ENCODE measurements around the gene FSTL3. TPM values are rescaled to one million over a fixed set of nuclear protein-coding genes. Genes with fewer than 3 reads are reported as not detected.

Gene FSTL3
- total RNA-seq, 1 experiment from 2014 or later: 6.8 TPM

GRCh38 chr19:685454-685931, 9.3 kb downstream of the FSTL3 start:
- H3T11ph ChIP-seq (ENCODE audit: low read length): no peak overlapping the region
- no peak overlapping the region for H3K56ac ChIP-seq (ENCODE audit: insufficient read length, low read depth, low read length)
- no peak overlapping the region for H2BK5ac ChIP-seq (ENCODE audit: insufficient read length, low read length)
- peaks cover 3% of the 10 kb centered on the region in 2 experiments; a peak in 1 of 4 replicates for H3K4me1 Mint-ChIP-seq
- H3K9me3 ChIP-seq (ENCODE audit: control insufficient read depth, low read depth, low read length): no peaks in the 10 kb centered on the region
- H2AFZ ChIP-seq (ENCODE audit: low read length): no peak overlapping the region
- no peak overlapping the region for H3K9ac ChIP-seq (ENCODE audit: extremely low read depth, insufficient read length, low read length)
- no peaks in the 10 kb centered on the region for H3K27me3 ChIP-seq (ENCODE audit: insufficient read depth, low read length)
- H3K79me2 ChIP-seq (ENCODE audit: insufficient read depth, low read length): no peaks in the 10 kb centered on the region
- no peak overlapping the region for H3K4me2 ChIP-seq (ENCODE audit: insufficient read depth, insufficient read length, low read length)
- no peak overlapping the region for H3K23ac ChIP-seq (ENCODE audit: insufficient read length, low read depth, low read length)
- H3K27ac Mint-ChIP-seq: no peak overlapping the region
- no peak overlapping the region for H3K18ac ChIP-seq (ENCODE audit: insufficient read length, low read depth, low read length)
- H4K20me1 ChIP-seq (ENCODE audit: control insufficient read depth, insufficient read depth, insufficient read length): no peaks in the 10 kb centered on the region
- no peak overlapping the region for H3K4me3 Mint-ChIP-seq
- H4K5ac ChIP-seq (ENCODE audit: insufficient read length, low read depth, low read length): no peak overlapping the region
- no peak overlapping the region for H4K91ac ChIP-seq (ENCODE audit: insufficient read length, low read depth, low read length)
- H3K79me1 ChIP-seq (ENCODE audit: insufficient read depth, low read depth, low read length, poor library complexity, severe bottlenecking): no peaks in the 10 kb centered on the region
- no CpG with 5 or more reads among the region's 31 CpGs for WGBS (ENCODE audit: extremely low coverage, insufficient read length, low lambda C conversion rate)
- H2BK15ac ChIP-seq (ENCODE audit: low read depth, low read length): no peak overlapping the region
- no peak for TF ChIP-seq CTCF (conservative IDR thresholded peaks at IDR 0.05)
- no peaks in the 10 kb centered on the region for H3K4me1 ChIP-seq (ENCODE audit: insufficient read depth, low read length)
- no peaks in the 10 kb centered on the region for H3K36me3 Mint-ChIP-seq (ENCODE audit: insufficient read depth in 1 of 3, low read depth in 3 of 3)
- H3K14ac ChIP-seq (ENCODE audit: insufficient read depth, low read length): no peak overlapping the region; the same call in 1 of the 2 replicates
- peaks cover 10% of the 10 kb centered on the region for H3K27me3 Mint-ChIP-seq (ENCODE audit: low read depth)
- peaks cover 3 to 5% of the 10 kb centered on the region in 2 experiments; a peak in 2 of 5 replicates for H3K9me3 Mint-ChIP-seq
- H2BK20ac ChIP-seq (ENCODE audit: low read depth, low read length, poor library complexity, severe bottlenecking): no peak overlapping the region
- no peak overlapping the region for H3K4ac ChIP-seq (ENCODE audit: low read depth, low read length)
- no peaks in the 10 kb centered on the region for H3K23me2 ChIP-seq (ENCODE audit: insufficient read length, low read depth, low read length, poor library complexity, severe bottlenecking)
- DNase-seq: no peak
- no peak overlapping the region for H2BK120ac ChIP-seq (ENCODE audit: low read depth, low read length, poor library complexity, severe bottlenecking)
- H2AK5ac ChIP-seq (ENCODE audit: insufficient read length, low read length): no peak overlapping the region
- no peak overlapping the region for H4K8ac ChIP-seq (replicated peaks; ENCODE audit: insufficient read length, low read depth, low read length)
- H2BK12ac ChIP-seq (ENCODE audit: insufficient read length, low read depth, low read length): no peak overlapping the region
- no peak overlapping the region for H3K27ac ChIP-seq (ENCODE audit: insufficient read length, low read depth, low read length)

Data from H9 (cell line).